ENCODE results near the gene SNORC. TPM values are rescaled to one million over a fixed set of nuclear protein-coding genes. Genes with fewer than 3 reads are reported as not detected.

The SNORC gene
- polyA plus RNA-seq, 5 donors, result 0.90 to 2.7 (median 0.97) TPM

DNA sequence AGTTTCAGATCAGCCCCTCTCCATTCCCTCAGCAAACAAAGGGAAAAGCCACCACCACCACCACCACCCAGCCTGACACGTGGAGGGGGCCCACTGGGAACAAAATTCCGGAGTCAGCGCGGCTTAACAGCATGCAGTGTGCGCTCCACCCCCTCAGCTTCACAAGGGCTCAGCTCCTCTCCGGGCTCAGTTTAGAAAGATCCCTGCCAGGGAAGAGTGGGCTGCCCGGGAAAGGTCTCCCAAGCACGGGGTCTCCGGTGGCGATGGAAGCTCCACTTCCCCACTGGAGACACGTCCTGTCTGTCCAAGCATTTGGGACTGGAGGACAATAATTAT is 55.7 kb downstream of the SNORC start:
- DNase-seq, result no peak

DNA sequence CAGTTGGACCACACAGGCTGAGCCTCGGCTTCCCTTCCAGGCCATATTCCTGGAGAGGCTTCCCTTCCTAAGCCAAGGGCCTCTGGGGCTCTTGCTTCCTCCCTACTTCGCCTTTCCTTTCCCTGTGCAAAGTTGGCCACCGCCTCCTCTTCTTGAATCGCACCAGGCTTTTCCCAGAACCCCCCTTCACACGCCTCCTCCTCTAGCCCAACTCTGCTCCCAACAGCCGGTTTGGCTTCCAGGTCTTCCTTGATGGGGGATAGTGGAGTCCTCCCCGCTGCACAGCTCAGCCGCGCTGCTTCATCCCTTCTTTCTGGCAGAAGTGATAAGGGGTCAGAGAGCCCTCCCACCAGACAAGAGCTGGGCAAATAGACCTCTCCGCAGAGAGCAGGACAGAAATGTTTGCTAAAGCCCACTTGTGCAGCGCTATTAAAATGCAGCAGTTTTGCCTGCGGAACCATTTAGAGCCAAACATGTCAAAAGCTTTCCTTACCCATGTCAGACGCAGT is 56.4 kb downstream of the SNORC start:
- no peak for DNase-seq

DNA sequence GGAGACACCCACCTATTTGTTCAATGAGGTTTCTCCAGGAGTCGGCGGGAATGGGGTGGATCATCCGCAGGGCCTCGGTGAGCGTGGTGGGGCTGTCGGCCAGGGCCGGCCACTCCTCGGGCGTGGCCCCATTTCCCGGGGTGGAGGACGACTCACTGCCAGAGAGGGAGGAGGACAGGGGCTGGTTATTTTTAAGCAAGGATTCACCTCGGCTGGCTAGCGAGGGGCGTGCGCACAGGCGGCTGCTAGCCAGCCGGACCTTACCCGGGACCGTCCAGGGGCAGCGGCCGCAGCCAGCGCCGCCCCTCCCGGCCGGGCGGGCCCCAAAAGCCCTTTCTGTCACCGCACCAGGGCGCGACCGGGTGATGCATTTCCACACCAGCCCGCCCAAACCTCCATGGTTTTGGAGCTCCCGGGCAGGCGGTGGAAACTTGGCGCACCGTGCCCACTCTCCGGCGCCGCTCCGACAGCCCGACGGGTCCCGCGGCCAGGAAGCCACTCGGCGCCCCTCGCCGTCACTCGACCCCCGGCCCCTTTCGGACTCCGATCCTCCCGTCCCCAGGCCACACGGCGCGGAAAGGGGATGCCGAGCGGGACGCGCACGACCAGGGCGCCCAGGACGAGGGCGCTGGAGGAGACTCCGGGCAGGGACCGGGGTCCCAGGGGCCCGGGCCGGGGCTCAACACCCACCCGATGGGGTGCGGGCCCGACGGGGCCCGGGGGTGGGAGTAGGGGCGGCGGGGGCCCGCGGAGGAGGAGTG is 57.1 kb downstream of the SNORC start:
- no peak for DNase-seq

DNA sequence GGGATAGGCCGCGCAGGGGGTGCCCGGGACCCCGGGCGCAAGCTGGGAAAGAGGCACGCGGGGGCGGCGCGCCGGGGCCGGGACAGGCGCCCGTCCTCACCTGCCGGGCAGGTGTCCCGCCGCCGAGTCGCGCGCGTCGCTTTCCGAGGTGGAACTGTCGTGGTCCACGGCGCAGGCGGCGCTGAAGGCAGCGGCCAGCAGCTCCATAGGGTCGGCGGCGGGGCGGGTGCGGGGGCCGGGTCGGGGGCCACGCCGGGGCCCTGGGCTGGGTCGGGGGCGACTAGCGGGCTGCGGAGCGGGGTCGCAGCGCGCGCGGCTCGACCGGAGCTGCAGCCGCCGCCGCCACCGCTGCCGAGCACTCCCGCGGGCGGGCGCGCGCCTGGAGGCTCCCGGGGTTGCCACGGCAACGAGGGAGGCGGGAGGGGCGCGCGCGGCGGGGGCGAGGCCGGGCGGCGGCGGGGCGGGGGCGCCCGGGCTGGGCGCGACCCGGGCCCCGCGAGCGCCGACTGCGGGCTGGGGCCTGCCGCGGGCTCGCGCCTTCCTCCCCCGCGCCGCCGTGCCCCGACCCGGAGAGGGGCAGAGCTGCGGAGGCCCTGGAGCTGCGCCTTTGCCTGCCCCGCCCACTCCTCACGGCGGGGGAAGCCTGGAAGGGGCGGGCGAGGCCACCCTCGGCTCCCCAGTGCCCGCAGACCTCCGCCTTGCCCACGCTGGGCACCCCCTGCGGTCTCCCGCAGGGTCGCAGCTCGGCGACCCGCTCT is 57.9 kb downstream of the SNORC start:
- DNase-seq, result no peak

Other genes with a start within 250 kb of the SNORC start
- 10 to 100 TPM in 1 of 5 donors, 1 to 10 TPM in 4; 3.3 to 15.1 (median 4.4) TPM for gene EFHD1, start 236.7 kb upstream of the SNORC start, polyA plus RNA-seq (ENCODE audit: insufficient read depth in 1 of 5, insufficient read length in 5 of 5, low replicate concordance in 1 of 5)
- gene GIGYF2, start 172.9 kb upstream of the SNORC start, polyA plus RNA-seq (ENCODE audit: insufficient read depth in 1 of 5, insufficient read length in 5 of 5, low replicate concordance in 1 of 5), result 10 to 100 TPM; 42.5 to 65.3 (median 62.1) TPM
- gene KCNJ13, start 93.7 kb upstream of the SNORC start, polyA plus RNA-seq (ENCODE audit: insufficient read depth in 1 of 5, insufficient read length in 5 of 5, low replicate concordance in 1 of 5), result 10 to 100 TPM in 2 of 5 donors, 1 to 10 TPM in 3; 4.1 to 15.0 (median 5.4) TPM
- 1 to 10 TPM; 1.0 to 2.9 (median 2.7) TPM for gene NGEF, start 143.0 kb downstream of the SNORC start, polyA plus RNA-seq (ENCODE audit: insufficient read depth in 1 of 5, insufficient read length in 5 of 5, low replicate concordance in 1 of 5)
- not detected for gene NEU2, start 162.4 kb downstream of the SNORC start, polyA plus RNA-seq (ENCODE audit: insufficient read depth in 1 of 5, insufficient read length in 5 of 5, low replicate concordance in 1 of 5)
- gene INPP5D, start 190.1 kb downstream of the SNORC start, polyA plus RNA-seq (ENCODE audit: insufficient read depth in 1 of 5, insufficient read length in 5 of 5, low replicate concordance in 1 of 5), result 10 to 100 TPM in 4 of 5 donors, 1 to 10 TPM in 1; 8.4 to 14.6 (median 12.8) TPM

Measured in right lung (tissue), 5 donors.